Occipital lobe (tissue), 3 donors: ENCODE data around the gene VANGL2. TPM values are rescaled to one million over a fixed set of nuclear protein-coding genes. Genes with fewer than 3 reads are reported as not detected.

Experiments
- DNase-seq: peaks from one replicate; lab custom pipeline; 2025; lab: John Stamatoyannopoulos, UW
- small RNA-seq: library from RNA; depleted of rRNA; stranded (forward); fragments of <200 nt; gene quantifications from one replicate; pipeline ENCODE3, GENCODE V24; 2014
- total RNA-seq: library from RNA; depleted of rRNA; stranded (reverse); fragments of >200 nt; gene quantifications from one replicate; pipeline ENCODE4 v1.2.3, GENCODE V29; 2014

The VANGL2 gene
- total RNA-seq, 1 donor from 2014 or later = 12.5 TPM

DNA sequence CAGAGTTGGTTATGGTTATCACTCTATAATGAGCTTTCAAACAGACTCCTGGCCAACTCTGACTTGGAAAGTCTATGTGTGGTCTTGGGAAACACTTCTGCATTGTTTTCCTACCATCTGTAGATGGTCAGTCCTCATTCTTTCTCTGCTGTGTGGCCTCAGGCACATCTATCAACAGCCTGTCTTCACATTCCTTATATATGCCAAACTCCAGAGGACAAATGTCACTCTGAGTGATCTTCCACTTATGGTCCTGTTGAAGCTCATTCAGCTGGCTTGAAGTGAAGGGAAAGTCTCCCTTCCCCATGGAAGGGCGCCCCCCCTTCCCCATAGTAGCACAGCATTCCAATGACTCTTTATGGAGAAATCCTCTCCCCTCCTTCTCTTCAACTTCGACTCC lies 58.7 kb downstream of the VANGL2 start:
- no peak for DNase-seq

DNA sequence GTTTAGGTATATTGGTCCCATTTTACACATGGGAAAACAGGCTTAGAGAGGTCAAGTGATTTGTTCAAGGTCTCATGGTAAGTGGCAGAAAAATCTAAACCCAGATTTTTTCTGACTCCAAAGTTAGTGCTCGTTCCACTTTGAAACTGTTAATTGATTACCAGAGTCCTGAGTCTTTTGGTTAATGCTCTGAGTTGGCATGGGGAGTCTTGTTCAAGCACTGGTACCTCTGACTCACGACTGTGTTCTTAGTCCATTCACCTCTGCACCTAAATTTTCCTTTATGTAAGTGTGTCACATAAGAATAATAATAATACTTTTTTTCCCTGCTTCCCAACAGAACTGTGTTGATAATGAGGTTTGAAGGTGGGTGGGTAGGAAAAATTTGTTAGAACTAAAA lies 59.3 kb downstream of the VANGL2 start:
- DNase-seq = no peak

DNA sequence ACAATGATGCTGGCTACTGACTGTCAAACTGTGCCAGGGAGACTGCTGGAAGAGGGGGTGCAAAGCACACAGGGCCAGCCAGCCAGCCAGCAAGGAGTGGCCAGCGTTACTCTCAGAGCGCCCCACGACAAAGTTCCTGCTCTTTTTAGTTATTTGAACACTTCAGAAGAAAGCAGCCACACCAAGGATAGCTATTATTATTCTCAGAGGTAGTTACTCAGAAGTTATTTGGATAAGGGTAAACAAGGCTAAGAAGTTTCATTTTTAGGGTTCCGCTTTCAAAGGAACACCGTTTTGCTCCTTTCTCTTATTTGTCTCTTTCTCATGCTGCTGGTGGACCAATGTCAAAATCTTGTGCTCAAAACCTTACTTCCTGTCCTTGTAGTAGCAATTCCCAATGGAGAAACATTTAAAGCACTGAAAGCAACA lies 59.9 kb downstream of the VANGL2 start:
- no peak for DNase-seq

- DNase-seq = no peak
Observed at GRCh38 chr1:160460683-160461287, 60.4 kb downstream of the VANGL2 start.

DNA sequence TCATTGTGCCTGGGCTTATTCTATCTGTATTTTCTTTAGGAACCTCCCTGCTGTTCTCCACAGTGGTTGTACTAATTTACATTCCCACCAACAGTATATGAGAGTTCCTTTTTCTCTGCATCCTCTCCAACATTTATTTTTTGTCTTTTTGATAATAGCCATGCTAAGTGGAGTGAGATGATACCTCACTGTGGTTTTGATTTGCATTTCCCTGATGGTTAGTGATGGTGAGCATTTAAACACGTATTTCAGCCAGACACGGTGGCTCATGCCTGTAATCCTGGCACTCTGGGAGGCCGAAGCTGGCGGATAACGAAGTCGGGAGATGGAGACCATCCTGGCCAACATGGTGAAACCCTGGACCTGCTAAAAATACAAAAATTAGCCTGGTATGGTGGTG lies 64.8 kb downstream of the VANGL2 start:
- DNase-seq = no peak

GRCh38 chr1:160466961-160467360 lies 66.6 kb downstream of the VANGL2 start:
- DNase-seq = no peak

DNA sequence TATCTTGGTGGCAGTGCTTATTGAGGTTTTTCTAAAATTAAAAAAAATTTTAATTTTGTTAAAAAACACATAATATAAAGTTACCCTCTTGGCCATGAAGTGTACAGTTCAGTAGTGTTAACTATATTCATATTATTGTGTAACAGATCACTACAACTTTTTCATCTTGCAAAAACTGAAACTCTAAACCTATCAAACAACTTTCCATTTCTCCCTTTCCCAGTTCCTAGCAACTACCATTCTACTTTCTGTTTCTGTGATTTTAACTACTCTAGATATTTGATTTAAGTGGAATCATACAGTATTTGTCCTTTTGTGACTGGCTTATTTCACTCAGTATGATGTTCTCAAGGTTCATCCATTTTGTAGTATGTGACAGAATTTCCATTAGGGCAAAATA lies 67.2 kb downstream of the VANGL2 start:
- DNase-seq = no peak

DNA sequence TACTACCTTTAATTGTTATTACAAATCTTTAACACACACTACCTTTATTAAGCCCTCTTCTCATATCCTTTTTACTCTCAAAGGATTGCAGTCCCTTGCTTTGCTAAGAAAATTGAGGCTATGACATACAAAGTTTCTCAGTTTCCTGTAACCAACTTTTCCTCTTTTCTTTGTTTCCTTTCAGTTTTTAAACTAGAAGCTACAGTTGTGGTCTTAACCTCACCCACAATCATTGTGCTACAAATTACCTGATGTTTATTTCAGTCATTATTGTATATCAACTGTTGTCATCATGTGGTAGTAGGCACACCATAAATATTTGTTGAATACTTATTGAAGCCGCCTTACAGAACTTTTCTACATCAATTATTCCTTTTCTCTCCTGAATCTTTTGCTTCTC lies 70.9 kb downstream of the VANGL2 start:
- DNase-seq = no peak

GRCh38 chr1:160472112-160472511 lies 71.7 kb downstream of the VANGL2 start:
- no peak for DNase-seq

- no peak for DNase-seq
Observed at GRCh38 chr1:160474392-160475242, 74.3 kb downstream of the VANGL2 start.

Small RNAs within 50 kb of the gene (small RNA-seq; reads per million reads assigned to genes)
- 0.15 reads per million for gene RNU4-42P

Other genes with a start within 250 kb of the VANGL2 start
- 0.31 TPM for gene ATP1A4, start 249.0 kb upstream of the VANGL2 start, total RNA-seq
- 3.4 TPM for gene CASQ1, start 210.0 kb upstream of the VANGL2 start, total RNA-seq
- 99.0 TPM for gene PEA15, start 195.2 kb upstream of the VANGL2 start, total RNA-seq
- gene DCAF8, start 138.0 kb upstream of the VANGL2 start, total RNA-seq = 64.6 TPM
- 32.9 TPM for gene PEX19, start 115.4 kb upstream of the VANGL2 start, total RNA-seq
- gene COPA, start 57.3 kb upstream of the VANGL2 start, total RNA-seq = 143 TPM
- gene NCSTN, start 57.2 kb upstream of the VANGL2 start, total RNA-seq = 25.9 TPM
- 0.62 TPM for gene NHLH1, start 33.5 kb upstream of the VANGL2 start, total RNA-seq
- gene SLAMF6, start 122.7 kb downstream of the VANGL2 start, total RNA-seq = not detected
- gene CD84, start 178.9 kb downstream of the VANGL2 start, total RNA-seq = 2.2 TPM
- not detected for gene SLAMF1, start 246.5 kb downstream of the VANGL2 start, total RNA-seq